Uterus (tissue), 2 donors: ENCODE measurements around the gene LRRTM3.

Experiments used
- CTCF ChIP-seq, 4 experiments: fragments of 200-600 bp in 2 of 4; fragments of 450-650 bp in 2 of 4; sonication (generic) in 2 of 4; IDR thresholded peaks; one replicate each; pipeline ENCODE4 v1.5.1; 2016 to 2019; ENCODE audit warnings: antibody characterized with exemption in 4 of 4, mild to moderate bottlenecking in 2 of 4, moderate library complexity in 1 of 4
- POLR2A ChIP-seq, 2 donors: fragments of 450-650 bp; IDR thresholded peaks; one replicate each; pipeline ENCODE4 v1.6.1; 2016; ENCODE audit warnings: antibody characterized with exemption in 2 of 2, mild to moderate bottlenecking in 1 of 2, moderate library complexity in 1 of 2

- no peak for TF ChIP-seq CTCF (IDR thresholded peaks at IDR 0.05)
- TF ChIP-seq POLR2A (IDR thresholded peaks at IDR 0.05), result no peak
Observed at GRCh38 chr10:67079126-67079525, 153.3 kb downstream of the LRRTM3 start.
